GM12874 (cell line): Measurements from ENCODE around the gene CEPT1.

Experiments
- TF ChIP-seq, protein P1 (sequence below): IDR thresholded peaks from 2 replicates; pipeline ENCODE4 v1.5.1; 2011; ENCODE audit warnings: low read depth, mild to moderate bottlenecking, control low read depth, low read length, moderate library complexity; ENCODE audit not compliant: insufficient read depth

Gene CEPT1

DNA sequence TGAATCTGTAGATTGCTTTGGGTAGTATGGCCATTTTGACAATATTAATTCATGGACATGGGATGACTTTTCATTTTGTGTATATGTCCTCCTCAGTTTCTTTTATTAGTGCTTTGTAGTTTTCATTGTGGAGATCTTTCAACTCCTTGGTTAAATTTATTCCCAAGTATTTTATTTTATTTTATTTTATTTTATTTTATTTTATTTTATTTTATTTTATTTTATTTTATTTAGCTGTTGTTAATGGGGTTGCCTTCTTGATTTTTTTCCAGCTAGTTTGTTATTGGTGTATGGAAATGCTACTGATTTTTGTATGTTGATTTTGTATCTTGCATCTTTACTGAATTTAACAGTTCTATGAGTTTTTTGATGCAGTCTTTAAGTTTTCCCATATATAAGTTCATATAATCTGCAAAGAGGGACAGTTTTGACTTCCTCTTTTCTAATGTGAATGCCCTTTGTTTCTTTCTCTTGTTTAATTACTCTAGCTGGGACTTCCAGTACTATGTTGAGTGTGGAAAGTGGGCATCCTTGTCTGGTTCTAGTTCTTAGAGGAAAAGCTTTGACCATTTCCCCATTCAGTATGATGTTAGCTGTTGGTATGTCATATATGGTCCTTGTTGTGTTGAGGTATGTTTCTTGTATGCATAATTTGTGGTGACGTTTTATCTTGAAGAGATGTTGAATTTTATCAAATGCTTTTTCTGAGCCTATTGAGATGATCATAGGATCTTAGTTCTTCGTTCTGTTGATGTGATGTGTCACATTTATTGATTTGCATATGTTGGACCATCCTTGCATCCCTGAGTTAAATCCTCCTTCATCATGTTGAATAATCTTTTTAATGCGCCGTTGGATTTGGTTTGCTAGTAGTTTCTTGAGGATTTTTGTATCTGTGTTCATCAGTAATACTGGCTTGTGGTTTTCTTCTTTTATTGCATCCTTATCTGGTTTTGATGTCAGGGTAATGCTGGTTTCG, 14.3 kb downstream of the CEPT1 start:
- TF ChIP-seq, protein P1, sequence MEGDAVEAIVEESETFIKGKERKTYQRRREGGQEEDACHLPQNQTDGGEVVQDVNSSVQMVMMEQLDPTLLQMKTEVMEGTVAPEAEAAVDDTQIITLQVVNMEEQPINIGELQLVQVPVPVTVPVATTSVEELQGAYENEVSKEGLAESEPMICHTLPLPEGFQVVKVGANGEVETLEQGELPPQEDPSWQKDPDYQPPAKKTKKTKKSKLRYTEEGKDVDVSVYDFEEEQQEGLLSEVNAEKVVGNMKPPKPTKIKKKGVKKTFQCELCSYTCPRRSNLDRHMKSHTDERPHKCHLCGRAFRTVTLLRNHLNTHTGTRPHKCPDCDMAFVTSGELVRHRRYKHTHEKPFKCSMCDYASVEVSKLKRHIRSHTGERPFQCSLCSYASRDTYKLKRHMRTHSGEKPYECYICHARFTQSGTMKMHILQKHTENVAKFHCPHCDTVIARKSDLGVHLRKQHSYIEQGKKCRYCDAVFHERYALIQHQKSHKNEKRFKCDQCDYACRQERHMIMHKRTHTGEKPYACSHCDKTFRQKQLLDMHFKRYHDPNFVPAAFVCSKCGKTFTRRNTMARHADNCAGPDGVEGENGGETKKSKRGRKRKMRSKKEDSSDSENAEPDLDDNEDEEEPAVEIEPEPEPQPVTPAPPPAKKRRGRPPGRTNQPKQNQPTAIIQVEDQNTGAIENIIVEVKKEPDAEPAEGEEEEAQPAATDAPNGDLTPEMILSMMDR: no peak

DNA sequence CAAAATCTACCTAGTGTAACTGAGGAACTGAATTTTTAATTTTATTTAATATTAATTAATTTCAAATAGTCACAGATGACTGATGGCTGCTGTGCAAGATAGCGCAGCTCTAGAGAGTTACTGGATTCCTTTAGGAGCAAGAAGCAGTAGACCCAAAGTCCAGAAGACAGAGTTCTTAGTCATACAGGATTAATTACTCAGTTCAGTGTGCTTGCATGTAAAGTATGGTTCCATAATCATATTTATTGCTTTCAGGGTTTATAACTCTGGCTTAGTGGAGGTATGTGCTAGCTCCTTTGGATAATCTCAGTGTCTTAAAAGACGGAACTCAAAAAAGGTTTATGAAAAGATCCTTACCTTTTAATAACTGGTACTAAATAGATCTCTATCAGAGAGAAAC, 17.4 kb downstream of the CEPT1 start:
- TF ChIP-seq, protein P1: no peak

DNA sequence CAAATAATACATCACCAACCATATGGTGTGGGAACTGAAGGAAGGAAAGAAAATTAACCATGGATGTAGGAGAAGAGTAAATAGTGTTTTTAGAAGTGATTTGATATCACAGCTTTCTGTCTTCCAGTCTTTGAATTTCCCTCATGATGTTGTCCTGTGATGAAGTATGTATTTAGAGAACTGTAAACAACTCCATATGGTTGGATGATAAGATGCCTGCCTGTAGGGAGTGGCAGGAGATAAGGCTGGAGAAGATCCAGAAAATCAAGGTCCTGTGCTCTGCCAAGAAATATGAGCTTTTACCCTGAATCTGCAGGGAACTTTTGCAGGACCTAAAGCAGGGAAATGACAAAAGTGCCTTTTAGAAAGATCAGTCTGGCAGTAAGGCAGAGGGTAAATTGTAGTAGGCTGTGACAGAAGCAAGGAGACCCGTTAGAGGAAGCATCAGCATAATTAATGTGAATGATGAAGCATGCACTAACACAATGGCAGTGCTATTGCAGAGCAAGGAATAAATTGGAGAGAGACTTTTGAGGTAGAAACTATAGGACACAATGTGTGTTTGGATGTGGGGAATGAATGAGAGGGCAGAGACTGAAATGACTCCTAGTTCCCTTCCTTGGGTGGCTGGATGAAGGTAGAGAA, 21.9 kb downstream of the CEPT1 start:
- TF ChIP-seq, protein P1: no peak

DNA sequence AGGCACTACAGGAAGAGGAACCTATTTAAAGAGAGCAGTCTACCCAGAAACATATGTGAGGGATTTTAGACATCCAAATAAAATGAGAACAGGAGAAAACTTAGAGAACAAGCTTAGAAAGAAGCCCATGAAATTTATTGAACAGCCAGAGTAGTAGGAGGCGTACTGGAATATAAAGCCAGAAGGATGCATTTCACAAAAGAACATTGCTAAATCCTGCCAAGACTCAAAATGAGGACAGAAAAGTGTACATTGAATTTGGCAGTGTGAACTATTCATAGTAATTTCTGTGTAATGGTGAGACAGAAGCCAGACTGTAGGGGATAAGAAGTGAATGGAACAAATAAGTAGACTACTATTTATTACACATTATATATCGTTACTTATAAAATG, 22.5 kb downstream of the CEPT1 start:
- TF ChIP-seq, protein P1: no peak

DNA sequence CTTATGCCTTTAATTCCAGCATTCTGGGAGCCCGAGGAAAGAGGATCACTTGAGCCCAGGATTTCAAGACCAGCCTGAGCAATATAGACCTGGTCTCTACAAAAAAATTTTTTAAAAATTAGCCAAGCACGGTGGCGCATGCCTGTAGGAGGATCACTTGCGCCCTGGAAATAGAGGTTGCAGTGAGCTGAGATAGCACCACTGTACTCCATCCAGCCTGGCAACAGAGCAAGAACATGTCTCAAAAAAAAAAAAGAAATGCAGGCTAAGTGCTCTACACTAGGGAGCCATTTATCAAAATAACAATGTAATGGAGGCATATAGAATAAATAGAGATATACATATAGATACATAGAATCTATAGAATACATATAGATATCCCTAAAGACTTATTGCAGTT, 23.3 kb downstream of the CEPT1 start:
- TF ChIP-seq, protein P1: no peak

DNA sequence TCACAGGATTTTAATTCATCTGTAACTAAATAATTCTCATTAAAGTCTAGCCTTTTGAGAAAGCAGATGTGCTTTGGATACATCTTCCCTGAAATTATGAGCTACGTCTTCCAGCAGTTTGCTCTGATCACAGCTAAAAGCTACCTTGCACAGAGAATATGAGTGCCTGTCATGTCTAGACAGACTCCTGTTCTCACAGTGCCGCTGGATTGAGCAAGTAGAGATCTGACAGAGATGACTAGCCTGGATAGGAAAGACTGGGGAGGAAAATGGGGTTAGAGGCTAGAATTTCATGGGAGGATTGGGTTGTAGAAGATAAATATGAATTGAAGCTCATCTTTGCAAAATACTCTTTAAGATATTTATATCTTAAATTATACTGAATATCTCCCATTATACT, 24.1 kb downstream of the CEPT1 start:
- TF ChIP-seq, protein P1: no peak

DNA sequence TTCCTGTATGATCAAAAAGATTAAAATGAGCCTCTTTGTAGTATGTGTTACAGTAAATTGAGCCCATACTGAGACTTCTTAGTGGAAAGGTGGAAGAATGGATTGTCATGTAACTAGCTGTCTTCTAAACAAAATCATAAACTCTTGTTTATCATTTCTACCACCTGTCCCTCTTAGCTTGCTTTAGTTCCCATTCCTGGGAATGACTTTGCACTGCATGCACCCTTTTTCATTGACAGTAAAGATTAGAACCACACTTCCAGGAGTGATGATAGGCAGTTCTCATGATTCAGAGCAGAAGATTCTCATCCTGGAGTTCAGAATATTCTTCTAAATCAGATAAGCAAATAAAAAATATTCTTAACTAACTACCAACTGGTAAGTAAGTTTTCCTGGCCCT, 32.4 kb downstream of the CEPT1 start:
- TF ChIP-seq, protein P1: no peak
